OCI-LY7 (cell line): Measurements from ENCODE around the gene OR8B2. TPM values are rescaled to one million over a fixed set of nuclear protein-coding genes. Genes with fewer than 3 reads are reported as not detected.
"Not testable (repeated sequence)": the region's sequence is repeated elsewhere in the genome, so short reads cannot be mapped to it uniquely, and the experiment has no call there.

Experiments used
- BruUV-seq: library from RNA; stranded (reverse); fragments of 400-500 nt; replicated peaks from 2 replicates; lab custom pipeline; 2021; lab: Mats Ljungman, UMichigan
- CTCF ChIA-PET: fragments of 300-600 bp; sonication (Branson Sonifier 250); formaldehyde crosslinking; loops from one replicate; lab custom pipeline; 2022; ENCODE audit warnings: antibody characterized with exemption; ENCODE audit not compliant: unreplicated experiment; lab: Charles Lee
- POLR2A ChIA-PET: fragments of 300-600 bp; sonication (Branson Sonifier 250); formaldehyde crosslinking; loops from one replicate; lab custom pipeline; 2022; ENCODE audit warnings: antibody characterized with exemption; lab: Charles Lee
- DNase-seq: peaks from one replicate; pipeline ENCODE4 v3.0.0-alpha.2; 2015; ENCODE audit warnings: low spot score
- H2AFZ ChIP-seq: fragments of 200-600 bp; sonication (generic), shearing (Covaris generic); 2 replicates; pipeline ENCODE4 v1.6.1; 2014; ENCODE audit warnings: mild to moderate bottlenecking, antibody characterized with exemption, low read length, moderate library complexity
- H3K27ac ChIP-seq: fragments of 200-600 bp; sonication (generic); 2 replicates; pipeline ENCODE4 v1.5.1; 2014; ENCODE audit warnings: mixed run types, low read depth, mild to moderate bottlenecking, moderate library complexity, low read length, inconsistent platforms; ENCODE audit not compliant: poor library complexity, severe bottlenecking
- H3K36me3 ChIP-seq: fragments of 200-600 bp; sonication (generic); 2 replicates; pipeline ENCODE4 v1.6.1; 2014; ENCODE audit warnings: mild to moderate bottlenecking, antibody characterized with exemption, low read length, moderate library complexity, mixed read lengths; ENCODE audit not compliant: insufficient read depth
- H3K4me1 ChIP-seq: fragments of 200-600 bp; sonication (generic); 2 replicates; pipeline ENCODE4 v1.5.1; 2014; ENCODE audit warnings: mild to moderate bottlenecking, low read length; ENCODE audit not compliant: insufficient read depth, poor library complexity, severe bottlenecking
- H3K4me2 ChIP-seq: fragments of 200-600 bp; sonication (generic); 2 replicates; pipeline ENCODE4 v1.6.1; 2014; ENCODE audit warnings: mild to moderate bottlenecking, low read length
- H3K4me3 ChIP-seq: fragments of 200-600 bp; sonication (generic); 2 replicates; pipeline ENCODE4 v1.5.1; 2014; ENCODE audit warnings: mild to moderate bottlenecking, low read depth, low read length; ENCODE audit not compliant: poor library complexity, severe bottlenecking
- H3K79me2 ChIP-seq: fragments of 200-600 bp; sonication (generic); 2 replicates; pipeline ENCODE4 v1.6.1; 2016; ENCODE audit warnings: low read depth, mild to moderate bottlenecking, low read length, moderate library complexity, mixed read lengths; ENCODE audit not compliant: insufficient read depth
- H3K9me2 ChIP-seq: fragments of 200-600 bp; sonication (generic); 2 replicates; pipeline ENCODE4 v1.6.1; 2016; ENCODE audit warnings: mild to moderate bottlenecking, low read length, mixed read lengths; ENCODE audit not compliant: insufficient read depth
- H3K9me3 ChIP-seq: fragments of 200-600 bp; sonication (generic); 2 replicates; pipeline ENCODE4 v1.6.1; 2014; ENCODE audit warnings: mild to moderate bottlenecking, mixed run types, low read length, mixed read lengths
- H4K20me1 ChIP-seq: fragments of 200-600 bp; sonication (generic); 2 replicates; pipeline ENCODE4 v1.6.1; 2014; ENCODE audit warnings: mild to moderate bottlenecking, antibody characterized with exemption, low read length, moderate library complexity, mixed read lengths; ENCODE audit not compliant: insufficient read depth
- CTCF ChIP-seq: fragments of 200-600 bp; sonication (generic); conservative IDR thresholded peaks from 2 replicates; pipeline ENCODE4 v1.5.1; 2014; ENCODE audit warnings: mild to moderate bottlenecking, antibody characterized with exemption, low read length, moderate library complexity, mixed read lengths
- EZH2phosphoT487 ChIP-seq: fragments of 200-600 bp; sonication (generic); IDR thresholded peaks from 2 replicates; pipeline ENCODE4 v1.6.1; 2018; ENCODE audit warnings: low read depth, borderline replicate concordance, mild to moderate bottlenecking, mixed run types, antibody characterized with exemption, low read length, moderate library complexity, mixed read lengths
- intact Hi-C: fragments of 100-400 bp; cut with micrococcal nuclease; formaldehyde crosslinking; loops from one replicate; pipeline ENCODE4 v1.10.0; 2022; ENCODE audit not compliant: unreplicated experiment
- total RNA-seq, 2 experiments: library from RNA; depleted of rRNA in 1 of 2; stranded (reverse); fragments of >200 nt in 1 of 2; shearing (Covaris generic) in 1 of 2; gene quantifications; 2 replicates each; pipeline ENCODE4 v1.2.3, GENCODE V29; 2014 to 2022

Gene OR8B2
- total RNA-seq, 2 experiments from 2014 or later: not detected

DNA sequence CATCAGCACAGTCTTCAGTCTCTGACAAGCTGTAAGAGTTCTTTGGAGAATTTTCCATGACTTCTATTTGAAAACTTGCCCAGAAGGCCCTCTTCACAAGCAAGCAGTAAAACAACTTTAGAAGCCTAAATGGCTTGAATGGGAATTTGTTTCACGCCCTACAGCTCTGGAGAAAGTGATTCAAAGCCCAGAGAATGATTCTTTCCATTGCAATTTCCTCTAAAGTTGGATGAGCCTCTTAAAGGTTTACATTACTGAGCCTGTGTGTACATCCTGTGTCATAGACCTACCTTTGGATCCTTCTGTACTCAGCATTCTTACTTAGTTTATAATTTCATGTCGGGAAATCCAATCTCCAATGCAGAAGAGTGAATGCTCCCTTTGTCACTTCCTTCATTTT, 21.3 kb upstream of the OR8B2 start:
- intact Hi-C loops: no loop called here
- Histone ChIP-seq H3K4me3 (no peak overlapping the region), H3K36me3 (no peaks in the 10 kb centered on the region), H3K27ac (no peak overlapping the region), H4K20me1 (no peaks in the 10 kb centered on the region), H2AFZ (no peak overlapping the region), H3K9me2 (no peaks in the 10 kb centered on the region), H3K79me2 (no peaks in the 10 kb centered on the region), H3K4me1 (no peaks in the 10 kb centered on the region), H3K9me3 (no peaks in the 10 kb centered on the region), H3K4me2 (no peak overlapping the region)
- ChIA-PET CTCF (no interaction called here), POLR2A (interaction anchor here (0.9 to 1.2 kb wide), 2 partner anchors 11 to 33 kb away, joined by 3 read pairs; no protein-coding TSS in a partner anchor)
- no TSS peak for BruUV-seq
- no peak for DNase-seq
- TF ChIP-seq EZH2phosphoT487: no peak
- no peak for TF ChIP-seq CTCF

GRCh38 chr11:124403186-124403585, 18.9 kb upstream of the OR8B2 start:
- BruUV-seq, H3K4me1 ChIP-seq, H4K20me1 ChIP-seq, H3K9me3 ChIP-seq, H2AFZ ChIP-seq, H3K27ac ChIP-seq, H3K4me2 ChIP-seq, CTCF ChIA-PET, H3K79me2 ChIP-seq, H3K9me2 ChIP-seq, H3K36me3 ChIP-seq, DNase-seq, H3K4me3 ChIP-seq: not testable (repeated sequence)
- intact Hi-C loops: loop anchor here (5.0 kb wide), 2 partner anchors 76 to 331 kb away; no protein-coding TSS in a partner anchor
- POLR2A ChIA-PET: interaction anchor here (1.0 kb wide), 1 partner anchor 191 kb away, joined by 3 read pairs; no protein-coding TSS in a partner anchor

DNA sequence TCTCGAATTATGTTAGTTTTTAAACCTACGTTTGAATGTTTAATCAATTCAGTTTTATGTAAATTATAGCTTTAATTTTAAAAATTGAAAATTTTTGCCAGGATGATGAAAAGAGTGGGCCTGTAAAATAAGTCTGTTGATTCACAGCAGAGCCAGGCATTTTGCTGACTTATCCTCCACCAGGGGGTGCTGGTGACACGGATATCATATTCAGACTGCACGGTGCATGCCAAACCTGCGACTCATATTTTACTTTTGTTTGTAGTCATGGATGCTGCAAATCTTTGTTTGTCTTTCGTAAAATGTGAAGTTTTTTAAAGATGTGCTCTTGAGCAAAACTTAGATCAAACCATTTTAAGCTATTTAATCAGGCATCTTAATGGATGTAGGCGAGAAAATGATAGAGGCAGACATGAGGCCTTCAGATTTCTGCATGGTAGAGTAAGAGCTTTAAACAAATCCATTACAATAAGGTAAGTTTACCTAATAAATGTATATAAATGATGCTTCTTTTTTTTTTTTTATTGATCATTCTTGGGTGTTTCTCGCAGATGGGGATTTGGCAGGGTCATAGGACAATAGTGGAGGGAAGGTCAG, 18.1 kb upstream of the OR8B2 start:
- H3K4me1 ChIP-seq: no peaks in the 10 kb centered on the region
- intact Hi-C loops: loop anchor here (5.0 kb wide), 2 partner anchors 75 to 330 kb away; no protein-coding TSS in a partner anchor
- POLR2A ChIA-PET: interaction anchor here (1.0 kb wide), 1 partner anchor 191 kb away, joined by 3 read pairs; no protein-coding TSS in a partner anchor

More for the DNA sequence above, 18.1 kb upstream of the OR8B2 start:
- no peak overlapping the region for H3K4me3 ChIP-seq
- no peak overlapping the region for H3K27ac ChIP-seq
- H3K9me3 ChIP-seq: no peaks in the 10 kb centered on the region
- no peaks in the 10 kb centered on the region for H3K9me2 ChIP-seq
- no peaks in the 10 kb centered on the region for H4K20me1 ChIP-seq
- no peak overlapping the region for H2AFZ ChIP-seq
- no peaks in the 10 kb centered on the region for H3K36me3 ChIP-seq
- BruUV-seq: no TSS peak
- H3K4me2 ChIP-seq: no peak overlapping the region
- TF ChIP-seq CTCF: peak; percentile 90
- TF ChIP-seq EZH2phosphoT487: no peak
- peak; percentile 65 for DNase-seq
- no peaks in the 10 kb centered on the region for H3K79me2 ChIP-seq
- CTCF ChIA-PET: interaction anchor here (0.6 kb wide), 1 partner anchor 13 kb away, joined by 3 read pairs; no protein-coding TSS in a partner anchor
